Hepatocyte (in vitro differentiated cells): Measurements from ENCODE around the gene ARHGAP26. TPM values are rescaled to one million over a fixed set of nuclear protein-coding genes. Genes with fewer than 3 reads are reported as not detected.

Experiments used
- DNase-seq: peaks from one replicate; pipeline ENCODE4 v3.0.0-alpha.2; 2016; ENCODE audit warnings: low spot score
- H2AFZ ChIP-seq: fragments of 200-600 bp; sonication (generic); 2 replicates; pipeline ENCODE4 v1.6.0; 2016; ENCODE audit warnings: antibody characterized with exemption, mild to moderate bottlenecking
- H3K27ac ChIP-seq: fragments of 200-600 bp; sonication (generic); 2 replicates; pipeline ENCODE4 v1.5.1; 2016; ENCODE audit warnings: mild to moderate bottlenecking
- H3K27me3 ChIP-seq: fragments of 200-600 bp; sonication (generic); 2 replicates; pipeline ENCODE4 v1.6.1; 2016
- H3K36me3 ChIP-seq: fragments of 200-600 bp; sonication (generic); replicated peaks from 2 replicates; pipeline ENCODE4 v1.5.1; 2016; ENCODE audit warnings: low read depth; ENCODE audit not compliant: insufficient read depth
- H3K4me1 ChIP-seq: fragments of 200-600 bp; sonication (generic); 2 replicates; pipeline ENCODE4 v1.5.1; 2016; ENCODE audit warnings: mild to moderate bottlenecking, moderate library complexity; ENCODE audit not compliant: insufficient read depth
- H3K4me2 ChIP-seq: fragments of 200-600 bp; sonication (generic); 2 replicates; pipeline ENCODE4 v1.6.0; 2016
- H3K4me3 ChIP-seq: fragments of 200-600 bp; sonication (generic); 2 replicates; pipeline ENCODE4 v1.5.1; 2016; ENCODE audit warnings: mild to moderate bottlenecking
- H3K79me2 ChIP-seq: fragments of 200-600 bp; sonication (generic); 2 replicates; pipeline ENCODE4 v1.6.0; 2017; ENCODE audit warnings: mild to moderate bottlenecking
- H3K9me2 ChIP-seq: fragments of 200-600 bp; sonication (generic); replicated peaks from 2 replicates; pipeline ENCODE4 v1.6.0; 2017; ENCODE audit warnings: mild to moderate bottlenecking; ENCODE audit not compliant: insufficient read depth
- H3K9me3 ChIP-seq: fragments of 200-600 bp; sonication (generic); 2 replicates; pipeline ENCODE4 v1.5.1; 2016; ENCODE audit warnings: low read depth, mild to moderate bottlenecking
- H4K20me1 ChIP-seq: fragments of 200-600 bp; sonication (generic); 2 replicates; pipeline ENCODE4 v1.6.0; 2016; ENCODE audit warnings: mild to moderate bottlenecking; ENCODE audit not compliant: insufficient read depth, poor library complexity, severe bottlenecking
- CTCF ChIP-seq: fragments of 200-600 bp; sonication (generic); IDR thresholded peaks from 2 replicates; pipeline ENCODE4 v1.5.1; 2016; ENCODE audit warnings: antibody characterized with exemption, mild to moderate bottlenecking; ENCODE audit not compliant: poor library complexity
- EZH2 ChIP-seq: fragments of 200-600 bp; sonication (generic); IDR thresholded peaks from 2 replicates; pipeline ENCODE4 v1.6.1; 2016; ENCODE audit warnings: antibody characterized with exemption, mild to moderate bottlenecking, borderline replicate concordance
- EZH2phosphoT487 ChIP-seq: fragments of 200-600 bp; sonication (generic); IDR thresholded peaks from one replicate; pipeline ENCODE4 v1.6.1; 2018; ENCODE audit warnings: antibody characterized with exemption, mild to moderate bottlenecking, low read depth, moderate library complexity; ENCODE audit not compliant: unreplicated experiment, severe bottlenecking
- WGBS: methylation state at CpG from one replicate; pipeline ENCODE4 v1.1.6; 2016; ENCODE audit warnings: low lambda C conversion rate; ENCODE audit errors: missing lambda C conversion rate; 5-methylcytosine and 5-hydroxymethylcytosine counted together
- polyA plus RNA-seq: library from polyadenylated mRNA; unstranded; fragments of >200 nt; fragmentation: Nextera tagmentation; extraction: Ambion mirVana; gene quantifications from 2 replicates; pipeline ENCODE4 v1.2.1, GENCODE V29; 2016
- total RNA-seq: library from RNA; depleted of rRNA; stranded (reverse); fragments of >200 nt; gene quantifications from 2 replicates; pipeline ENCODE4 v1.2.3, GENCODE V29; 2014

Gene ARHGAP26
- total and polyA plus RNA-seq, 2 experiments from 2014 or later, result 16.5 to 19.8 TPM

- no peaks in the 10 kb centered on the region for H3K79me2 ChIP-seq
- TF ChIP-seq EZH2, result no peak
- no peak for TF ChIP-seq EZH2phosphoT487
- no peak for TF ChIP-seq CTCF
- H3K27ac ChIP-seq, result peak overlapping the region; percentile 17
- no peak for DNase-seq
- no peaks in the 10 kb centered on the region for H3K9me3 ChIP-seq
- H3K9me2 ChIP-seq, result no peaks in the 10 kb centered on the region
- 77% methylated on average over 3 of the region's 3 CpGs for WGBS
- no peaks in the 10 kb centered on the region for H3K27me3 ChIP-seq
- H3K4me1 ChIP-seq, result peaks cover 15% of the 10 kb centered on the region
- H2AFZ ChIP-seq, result no peak overlapping the region
- no peak overlapping the region for H3K4me2 ChIP-seq
- no peak overlapping the region for H3K4me3 ChIP-seq
- H4K20me1 ChIP-seq, result no peaks in the 10 kb centered on the region
- H3K36me3 ChIP-seq, result no peaks in the 10 kb centered on the region
Observed at GRCh38 chr5:143181173-143181572, 411.0 kb downstream of the ARHGAP26 start.

GRCh38 chr5:143182106-143182505, 411.9 kb downstream of the ARHGAP26 start:
- peak overlapping the region; percentile 17 for H3K27ac ChIP-seq

GRCh38 chr5:143182901-143183820, 413.0 kb downstream of the ARHGAP26 start:
- Histone ChIP-seq H3K4me1 (peaks cover 15% of the 10 kb centered on the region), H3K36me3 (no peaks in the 10 kb centered on the region), H3K9me2 (no peaks in the 10 kb centered on the region), H3K4me3 (no peak overlapping the region), H3K79me2 (no peaks in the 10 kb centered on the region), H2AFZ (no peak overlapping the region), H3K27ac (peak overlapping the region; percentile 43), H3K9me3 (no peaks in the 10 kb centered on the region), H3K27me3 (no peaks in the 10 kb centered on the region), H4K20me1 (no peaks in the 10 kb centered on the region), H3K4me2 (peak overlapping the region; percentile 4)
- 59% methylated on average over 15 of the region's 15 CpGs for WGBS
- no peak for TF ChIP-seq EZH2phosphoT487
- no peak for TF ChIP-seq CTCF
- no peak for TF ChIP-seq EZH2
- peak; percentile 50 for DNase-seq

More at GRCh38 chr5:143182106-143182505, 411.9 kb downstream of the ARHGAP26 start:
- H3K79me2 ChIP-seq, result no peaks in the 10 kb centered on the region
- TF ChIP-seq EZH2 (no peak), CTCF (no peak), EZH2phosphoT487 (no peak)
- no peaks in the 10 kb centered on the region for H4K20me1 ChIP-seq
- 80% methylated on average over 3 of the region's 3 CpGs for WGBS
- no peak overlapping the region for H2AFZ ChIP-seq
- H3K4me3 ChIP-seq, result no peak overlapping the region
- H3K9me2 ChIP-seq, result no peaks in the 10 kb centered on the region
- H3K9me3 ChIP-seq, result no peaks in the 10 kb centered on the region
- H3K36me3 ChIP-seq, result no peaks in the 10 kb centered on the region
- peaks cover 15% of the 10 kb centered on the region for H3K4me1 ChIP-seq
- no peak for DNase-seq
- H3K27me3 ChIP-seq, result no peaks in the 10 kb centered on the region
- H3K4me2 ChIP-seq, result no peak overlapping the region
